ENCODE measurements around the gene SLC37A2.
A peak's percentile ranks its signal among the peaks of the same experiment; 100 is the strongest.

SLC37A2 gene

GRCh38 chr11:125111001-125111342, 47.9 kb downstream of the SLC37A2 start:
- DNase-seq (ENCODE audit: low read depth in 2 of 2) = no peak

GRCh38 chr11:125111343-125112207, 48.5 kb downstream of the SLC37A2 start, which contains the start of gene TMEM218:
Gene TMEM218, minus strand, starts transcription at chr11:125111626. Its CDS starts 9,385 bp downstream, at chr11:125102241.
- peak; percentile 88 to 92 for DNase-seq (ENCODE audit: low read depth in 2 of 2)

DNA sequence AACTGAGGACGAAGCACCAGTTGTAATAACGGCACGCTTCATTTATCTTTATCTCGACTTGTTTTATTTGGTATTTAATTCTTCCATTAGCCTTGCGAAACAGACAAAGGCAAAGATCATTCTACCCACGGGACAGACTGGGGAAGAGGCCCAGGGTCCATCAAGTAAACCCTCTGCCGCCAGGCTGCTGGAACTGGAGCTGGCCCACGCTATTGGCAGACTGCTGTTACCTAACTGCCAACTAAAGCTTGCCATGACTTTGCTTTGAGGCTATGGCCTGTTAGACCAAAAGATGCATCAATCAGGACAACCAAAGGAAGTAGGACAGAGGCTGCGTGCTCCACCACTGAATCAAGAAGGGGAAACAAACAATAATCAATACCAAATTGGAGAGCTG, 49.1 kb downstream of the SLC37A2 start:
- DNase-seq (ENCODE audit: low read depth in 2 of 2) = no peak

GRCh38 chr11:125114518-125114917, 51.4 kb downstream of the SLC37A2 start:
- DNase-seq (ENCODE audit: low read depth in 2 of 2) = no peak

DNA sequence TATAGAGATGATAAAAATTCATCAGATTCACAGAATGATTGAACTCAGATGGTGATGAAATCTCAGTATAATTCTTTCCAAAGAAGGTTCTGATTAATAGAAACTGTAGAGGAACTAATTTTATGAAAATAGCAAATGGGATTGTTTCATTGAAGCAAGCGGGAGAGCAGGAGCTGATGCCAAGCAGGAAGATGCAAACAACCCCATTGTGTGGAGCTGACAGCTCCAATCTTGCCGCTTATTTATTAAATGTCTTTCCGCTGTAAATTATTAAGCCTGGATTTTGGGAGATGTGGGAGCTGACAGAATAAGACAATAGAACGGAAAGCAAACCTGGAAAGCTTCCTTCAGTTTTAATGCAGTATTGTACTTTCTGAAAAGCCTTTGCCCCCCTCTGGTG, 54.3 kb downstream of the SLC37A2 start:
- DNase-seq (ENCODE audit: low read depth in 2 of 2) = no peak

DNA sequence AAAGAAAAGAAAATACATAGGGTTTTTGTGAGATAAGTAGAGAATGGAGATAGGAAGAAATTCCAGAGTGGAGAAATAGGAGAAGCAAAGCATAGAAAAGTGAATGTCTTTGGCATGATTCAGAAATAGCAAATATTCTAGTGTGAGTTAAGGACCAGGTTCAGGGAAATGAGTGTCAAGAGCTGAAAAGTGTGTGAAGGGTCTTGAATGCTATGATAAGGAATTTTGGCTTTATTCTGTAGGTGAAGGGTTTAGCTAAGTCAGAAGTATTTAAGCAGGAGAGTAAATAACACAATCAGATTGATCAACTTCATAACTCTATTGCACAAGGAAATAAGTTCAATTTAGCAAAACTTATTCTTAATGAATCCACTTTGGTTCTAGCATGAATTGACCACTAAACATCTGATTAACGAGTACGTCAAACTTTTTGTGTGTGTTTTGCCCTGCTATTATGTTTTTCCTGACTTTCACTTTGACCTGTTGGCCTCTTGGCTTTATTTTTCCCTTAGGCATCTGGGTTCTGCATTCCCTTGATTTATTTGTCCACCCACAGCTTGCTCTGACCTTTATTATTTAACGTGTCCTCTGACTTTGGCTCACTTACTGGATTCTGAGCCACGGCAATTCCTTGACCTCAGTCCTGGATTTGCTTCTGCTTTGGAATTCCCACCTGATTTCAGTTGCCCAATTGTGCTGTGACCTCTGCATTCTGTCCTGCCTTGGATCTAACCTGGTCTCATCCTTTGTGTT, 60.3 kb downstream of the SLC37A2 start:
- DNase-seq (ENCODE audit: low read depth in 2 of 2) = no peak

GRCh38 chr11:125123947-125124617, 61.0 kb downstream of the SLC37A2 start:
- peak in 1 of 2 donors; percentile 22 for DNase-seq (ENCODE audit: low read depth in 2 of 2)

DNA sequence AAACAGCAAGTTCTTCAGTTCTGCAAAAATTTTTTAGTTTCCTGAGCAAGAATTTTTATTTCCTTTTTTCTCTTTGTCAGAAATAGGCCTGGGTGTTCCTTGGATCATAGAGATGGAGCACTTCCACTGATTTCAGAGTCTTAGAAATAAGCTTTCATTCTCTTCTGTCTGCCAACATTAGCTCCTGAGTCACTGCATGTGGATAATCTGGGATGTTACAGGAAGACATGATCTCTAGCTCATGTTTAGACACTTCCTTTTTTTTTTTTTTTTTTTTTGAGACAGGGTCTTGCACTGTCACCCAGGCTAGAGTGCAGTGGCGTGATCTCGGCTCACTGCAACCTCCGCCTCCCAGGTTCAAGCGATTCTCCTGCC, 61.5 kb downstream of the SLC37A2 start:
- DNase-seq (ENCODE audit: low read depth in 2 of 2) = no peak

- no peak for DNase-seq (ENCODE audit: low read depth in 2 of 2)
Measured at GRCh38 chr11:125128450-125128849, 65.3 kb downstream of the SLC37A2 start.

GRCh38 chr11:125129316-125129993, 66.3 kb downstream of the SLC37A2 start:
- no peak for DNase-seq (ENCODE audit: low read depth in 2 of 2)

GRCh38 chr11:125132071-125132470, 69.0 kb downstream of the SLC37A2 start:
- DNase-seq (ENCODE audit: low read depth in 2 of 2) = no peak

- no peak for DNase-seq (ENCODE audit: low read depth in 2 of 2)
Measured at GRCh38 chr11:125132596-125132995, 69.5 kb downstream of the SLC37A2 start.

GRCh38 chr11:125136001-125136400, 72.9 kb downstream of the SLC37A2 start:
- DNase-seq (ENCODE audit: low read depth in 2 of 2) = no peak

GRCh38 chr11:125138966-125139365, 75.9 kb downstream of the SLC37A2 start:
- DNase-seq (ENCODE audit: low read depth in 2 of 2) = no peak

GRCh38 chr11:125139778-125140177, 76.7 kb downstream of the SLC37A2 start:
- no peak for DNase-seq (ENCODE audit: low read depth in 2 of 2)
